Measurements from ENCODE around the gene CBFA2T2.

- TF ChIP-seq YY1 (IDR thresholded peaks at IDR 0.05; ENCODE audit: insufficient read depth, insufficient read length) (no peak), SUZ12 (IDR thresholded peaks at IDR 0.05; ENCODE audit: extremely low read depth, insufficient read depth, insufficient read length) (no peak), ZNF274 (IDR thresholded peaks at IDR 0.05; ENCODE audit: low read depth, low read length) (no peak)
Measured at GRCh38 chr20:33560026-33560425, 70.1 kb downstream of the CBFA2T2 start.

Data from NT2/D1 (cell line).